WTC11 (cell line): ENCODE measurements around the gene ZFYVE19. TPM values are rescaled to one million over a fixed set of nuclear protein-coding genes. Genes with fewer than 3 reads are reported as not detected.

Experiments
- ATAC-seq: fragments of 200-7000 bp; cut with Tn5 transposase; 2 replicates; pipeline ENCODE4 v1.10.0; 2021; ENCODE audit warnings: mild to moderate bottlenecking, moderate library complexity
- CTCF ChIA-PET: fragments of 300-600 bp; sonication (Branson Sonifier 250); formaldehyde crosslinking; loops from one replicate; lab custom pipeline; 2021; ENCODE audit warnings: antibody characterized with exemption; lab: Charles Lee
- POLR2A ChIA-PET: fragments of 350-600 bp; sonication (Branson Sonifier 250); formaldehyde crosslinking; loops from one replicate; lab custom pipeline; 2021; ENCODE audit warnings: antibody characterized with exemption; lab: Charles Lee
- DNase-seq: peaks from one replicate; pipeline ENCODE4 v3.0.0; 2021; ENCODE audit warnings: low spot score
- H3K27ac Mint-ChIP-seq: 2 replicates; pipeline ENCODE4 v1.8.0; 2021; ENCODE audit warnings: mixed read lengths
- H3K27me3 Mint-ChIP-seq: 2 replicates; pipeline ENCODE4 v1.8.0; 2021; ENCODE audit warnings: low read depth, mild to moderate bottlenecking, moderate library complexity, mixed read lengths
- H3K36me3 Mint-ChIP-seq: 2 replicates; pipeline ENCODE4 v1.8.0; 2021; ENCODE audit warnings: mixed read lengths
- H3K4me1 Mint-ChIP-seq: 2 replicates; pipeline ENCODE4 v1.8.0; 2022; ENCODE audit warnings: mixed read lengths
- H3K4me3 Mint-ChIP-seq: 2 replicates; pipeline ENCODE4 v1.8.0; 2021; ENCODE audit warnings: mild to moderate bottlenecking, moderate library complexity, mixed read lengths
- H3K9me3 Mint-ChIP-seq: 2 replicates; pipeline ENCODE4 v1.8.0; 2021; ENCODE audit warnings: mixed read lengths
- ATF1 ChIP-seq: sonication (generic); formaldehyde crosslinking; IDR thresholded peaks from 2 replicates; pipeline ENCODE4 v1.8.1; 2023; ENCODE audit warnings: mild to moderate bottlenecking, moderate library complexity, missing genetic modification reagents
- ATF3 ChIP-seq: sonication (generic); formaldehyde crosslinking; conservative IDR thresholded peaks from 2 replicates; pipeline ENCODE4 v1.8.1; 2022; ENCODE audit warnings: mild to moderate bottlenecking, missing genetic modification reagents
- CTCF ChIP-seq: fragments of 200-600 bp; IDR thresholded peaks from 2 replicates; pipeline ENCODE4 v1.8.0; 2022; ENCODE audit warnings: antibody characterized with exemption
- ELF4 ChIP-seq: sonication (generic); formaldehyde crosslinking; IDR thresholded peaks from 2 replicates; pipeline ENCODE4 v1.8.1; 2022; ENCODE audit warnings: low read depth, mild to moderate bottlenecking, moderate library complexity, missing genetic modification reagents
- EMX1 ChIP-seq: fragments of 250-450 bp; sonication (Bioruptor Pico); IDR thresholded peaks from 2 replicates; pipeline ENCODE4 v1.8.0; 2021; ENCODE audit warnings: mild to moderate bottlenecking
- ERG ChIP-seq: fragments of 250-450 bp; sonication (Bioruptor Pico); IDR thresholded peaks from 2 replicates; pipeline ENCODE4 v1.8.0; 2021; ENCODE audit warnings: mild to moderate bottlenecking
- ESRRA ChIP-seq: sonication (generic); formaldehyde crosslinking; IDR thresholded peaks from 2 replicates; pipeline ENCODE4 v1.8.1; 2022; ENCODE audit warnings: mild to moderate bottlenecking, missing genetic modification reagents, borderline replicate concordance
- GRHL2 ChIP-seq: fragments of 250-450 bp; sonication (Bioruptor Pico); IDR thresholded peaks from 2 replicates; pipeline ENCODE4 v1.8.0; 2022; ENCODE audit warnings: mild to moderate bottlenecking, moderate library complexity; ENCODE audit not compliant: insufficient replicate concordance, severe bottlenecking
- HMGA2 ChIP-seq: fragments of 250-450 bp; sonication (Bioruptor Pico); IDR thresholded peaks from 2 replicates; pipeline ENCODE4 v1.4.0; 2021; ENCODE audit warnings: mild to moderate bottlenecking, moderate library complexity
- NR1H2 ChIP-seq: sonication (generic); formaldehyde crosslinking; IDR thresholded peaks from 2 replicates; pipeline ENCODE4 v1.9.0; 2021; ENCODE audit warnings: mild to moderate bottlenecking, moderate library complexity, missing genetic modification reagents
- NR2C2 ChIP-seq: sonication (generic); formaldehyde crosslinking; IDR thresholded peaks from 2 replicates; pipeline ENCODE4 v1.8.0; 2022; ENCODE audit warnings: mild to moderate bottlenecking, missing genetic modification reagents
- PRRX2 ChIP-seq: fragments of 250-450 bp; sonication (Bioruptor Pico); IDR thresholded peaks from 2 replicates; pipeline ENCODE4 v1.8.0; 2021; ENCODE audit warnings: mild to moderate bottlenecking
- SMAD4 ChIP-seq: sonication (generic); formaldehyde crosslinking; IDR thresholded peaks from 2 replicates; pipeline ENCODE4 v1.8.0; 2022; ENCODE audit warnings: mild to moderate bottlenecking, missing genetic modification reagents
- STAT6 ChIP-seq: sonication (generic); formaldehyde crosslinking; conservative IDR thresholded peaks from 2 replicates; pipeline ENCODE4 v1.8.1; 2023; ENCODE audit warnings: mild to moderate bottlenecking, low read depth, missing genetic modification reagents, moderate library complexity
- TEAD1 ChIP-seq: sonication (generic); formaldehyde crosslinking; IDR thresholded peaks from 2 replicates; pipeline ENCODE4 v1.8.0; 2022; ENCODE audit warnings: mild to moderate bottlenecking, missing genetic modification reagents
- TP53 ChIP-seq: sonication (generic); formaldehyde crosslinking; IDR thresholded peaks from 2 replicates; pipeline ENCODE4 v1.8.1; 2023; ENCODE audit warnings: mild to moderate bottlenecking, missing genetic modification reagents
- ZBTB21 ChIP-seq: sonication (generic); formaldehyde crosslinking; IDR thresholded peaks from 2 replicates; pipeline ENCODE4 v1.8.1; 2023; ENCODE audit warnings: mild to moderate bottlenecking, missing genetic modification reagents, borderline replicate concordance
- ZBTB43 ChIP-seq: sonication (generic); formaldehyde crosslinking; IDR thresholded peaks from 2 replicates; pipeline ENCODE4 v1.8.1; 2023; ENCODE audit warnings: mild to moderate bottlenecking, missing genetic modification reagents
- ZNF232 ChIP-seq: sonication (generic); formaldehyde crosslinking; IDR thresholded peaks from 2 replicates; pipeline ENCODE4 v1.8.0; 2022; ENCODE audit warnings: mild to moderate bottlenecking, missing genetic modification reagents
- ZNF317 ChIP-seq: sonication (generic); formaldehyde crosslinking; IDR thresholded peaks from 2 replicates; pipeline ENCODE4 v1.8.1; 2023; ENCODE audit warnings: low read depth, mild to moderate bottlenecking, moderate library complexity, missing genetic modification reagents, borderline replicate concordance
- ZNF396 ChIP-seq: fragments of 250-450 bp; sonication (Bioruptor Pico); IDR thresholded peaks from 2 replicates; pipeline ENCODE4 v1.8.0; 2021; ENCODE audit warnings: mild to moderate bottlenecking, moderate library complexity, borderline replicate concordance
- total RNA-seq: library from RNA; stranded (reverse); gene quantifications from 3 replicates; pipeline ENCODE4 v1.2.3, GENCODE V29; 2021

ZFYVE19 gene
- total RNA-seq, 1 experiment from 2014 or later: 18.9 TPM

GRCh38 chr15:40799523-40799922, 7.4 kb upstream of the ZFYVE19 start:
- ChIA-PET CTCF (interaction anchor here (0.9 to 1.6 kb wide), 2 partner anchors 10 to 74 kb away, joined by 3 read pairs; no protein-coding TSS in a partner anchor), POLR2A (no interaction called here)
- DNase-seq (no peak), ATAC-seq (no peak)
- no peak overlapping the region for H3K4me3 Mint-ChIP-seq
- peak overlapping the region; percentile 7 for H3K27ac Mint-ChIP-seq
- peaks cover 53% of the 10 kb centered on the region for H3K4me1 Mint-ChIP-seq
- H3K27me3 Mint-ChIP-seq: no peaks in the 10 kb centered on the region
- peaks cover 8% of the 10 kb centered on the region for H3K36me3 Mint-ChIP-seq
- TF ChIP-seq STAT6 (CRISPR knock-in tag) (no peak), ESRRA (no peak), CTCF (no peak), TP53 (CRISPR knock-in tag) (no peak), TEAD1 (CRISPR knock-in tag) (no peak)
- TF ChIP-seq, all 79 proteins: peak for 0
- no peaks in the 10 kb centered on the region for H3K9me3 Mint-ChIP-seq

GRCh38 chr15:40803076-40803475, 3.8 kb upstream of the ZFYVE19 start:
- Mint-ChIP-seq H3K27me3 (no peaks in the 10 kb centered on the region), H3K4me3 (no peak overlapping the region), H3K27ac (no peak overlapping the region), H3K36me3 (peaks cover 8% of the 10 kb centered on the region), H3K4me1 (peaks cover 41% of the 10 kb centered on the region), H3K9me3 (no peaks in the 10 kb centered on the region)
- POLR2A ChIA-PET: interaction anchor here (0.6 kb wide), 1 partner anchor 237 kb away, joined by 6 read pairs; no protein-coding TSS in a partner anchor
- CTCF ChIA-PET: interaction anchor here (0.6 to 3.1 kb wide), 11 partner anchors 8 to 530 kb away, joined by 3 to 20 read pairs (median 4); partner anchors contain the start of gene GCHFR
- no peak for ATAC-seq
- TF ChIP-seq ERG: no peak
- no peak for DNase-seq

- Mint-ChIP-seq H3K36me3 (peaks cover 8% of the 10 kb centered on the region), H3K27me3 (no peaks in the 10 kb centered on the region), H3K4me1 (peaks cover 40% of the 10 kb centered on the region), H3K27ac (no peak overlapping the region), H3K9me3 (no peaks in the 10 kb centered on the region), H3K4me3 (no peak overlapping the region)
- ATAC-seq: no peak
- CTCF ChIA-PET: interaction anchor here (0.6 to 1.5 kb wide), 8 partner anchors 9 to 531 kb away, joined by 3 to 11 read pairs (median 4); partner anchors contain the start of gene GCHFR
- DNase-seq: no peak
- POLR2A ChIA-PET: interaction anchor here (0.5 to 0.6 kb wide), 2 partner anchors 127 to 238 kb away, joined by 3 to 6 read pairs; no protein-coding TSS in a partner anchor
- TF ChIP-seq ATF3 (CRISPR knock-in tag): no peak
- no peak for TF ChIP-seq HMGA2 (CRISPR knock-in tag)
- TF ChIP-seq NR2C2 (CRISPR knock-in tag): no peak
- TF ChIP-seq ESRRA: no peak
- no peak for TF ChIP-seq ELF4 (CRISPR knock-in tag)
- TF ChIP-seq ATF1 (CRISPR knock-in tag): no peak
- no peak for TF ChIP-seq ZBTB43 (CRISPR knock-in tag)
- no peak for TF ChIP-seq PRRX2 (CRISPR knock-in tag)
- no peak for TF ChIP-seq ZNF232 (CRISPR knock-in tag)
- no peak for TF ChIP-seq GRHL2 (CRISPR knock-in tag)
- no peak for TF ChIP-seq ZNF317
- TF ChIP-seq ZNF396 (CRISPR knock-in tag): no peak
- TF ChIP-seq SMAD4 (CRISPR knock-in tag): no peak
- TF ChIP-seq EMX1: no peak
- TF ChIP-seq NR1H2 (CRISPR knock-in tag): no peak
- TF ChIP-seq ZBTB21 (CRISPR knock-in tag): no peak
These were observed 3.2 kb upstream of the ZFYVE19 start for GRCh38 chr15:40803688-40804087.
